Fibroblast of villous mesenchyme (primary cell): Measurements from ENCODE around the gene NDUFA9. TPM values are rescaled to one million over a fixed set of nuclear protein-coding genes. Genes with fewer than 3 reads are reported as not detected.

ENCODE experiments used
- DNase-seq: peaks from one replicate; pipeline ENCODE4 v3.0.0-alpha.2; 2010; ENCODE audit warnings: low read depth
- H3K4me3 ChIP-seq: 2 replicates; pipeline ENCODE4 v1.5.1; 2011; ENCODE audit warnings: low read depth, mild to moderate bottlenecking, low read length
- CTCF ChIP-seq: IDR thresholded peaks from 2 replicates; pipeline ENCODE4 v1.5.1; 2012; ENCODE audit warnings: low read depth, mild to moderate bottlenecking, low read length; ENCODE audit not compliant: insufficient read depth
- total RNA-seq: library from RNA; depleted of rRNA; stranded (reverse); fragments of >200 nt; gene quantifications from 2 replicates; pipeline ENCODE4 v1.2.3, GENCODE V29; 2012

Gene NDUFA9
- total RNA-seq, 1 donor, result 54.0 TPM

GRCh38 chr12:4679711-4680110 is 30.8 kb downstream of the NDUFA9 start:
- no peak for TF ChIP-seq CTCF
- no peak for DNase-seq
- H3K4me3 ChIP-seq, result no peak overlapping the region

- DNase-seq, result no peak
- H3K4me3 ChIP-seq, result no peak overlapping the region
- TF ChIP-seq CTCF, result no peak
Observed at GRCh38 chr12:4681732-4682131, 32.8 kb downstream of the NDUFA9 start.

- no peak overlapping the region for H3K4me3 ChIP-seq
- TF ChIP-seq CTCF, result no peak
- DNase-seq, result no peak
Observed at GRCh38 chr12:4685317-4685716, 36.4 kb downstream of the NDUFA9 start.

- TF ChIP-seq CTCF, result no peak
- no peak for DNase-seq
Observed at GRCh38 chr12:4690760-4691159, 41.8 kb downstream of the NDUFA9 start.

More at GRCh38 chr12:4690760-4691159, 41.8 kb downstream of the NDUFA9 start:
- no peak overlapping the region for H3K4me3 ChIP-seq

Other genes starting within 250 kb of the NDUFA9 start
- not detected in 2 replicates for gene FGF6, start 203.3 kb upstream of the NDUFA9 start, total RNA-seq
- gene RAD51AP1, start 110.2 kb upstream of the NDUFA9 start, total RNA-seq, result 9.3 and 18.1 TPM in 2 replicates
- 39.3 and 48.6 TPM in 2 replicates for gene DYRK4, start 86.9 kb upstream of the NDUFA9 start, total RNA-seq
- gene AKAP3, start 63 bp upstream of the NDUFA9 start, total RNA-seq, result 0.64 and 1.3 TPM in 2 replicates
- gene GALNT8, start 71.3 kb downstream of the NDUFA9 start, total RNA-seq, result under 0.01 TPM in 2 replicates